Natural killer cell treated with Interleukin-12 subunit alpha and Interleukin-12 subunit beta and Interleukin-15 and Interleukin-18, amount 100 ng/mL, for 72 hours (primary cell): ENCODE measurements around the gene LRRK2. TPM values are rescaled to one million over a fixed set of nuclear protein-coding genes. Genes with fewer than 3 reads are reported as not detected.

Experiments
- ATAC-seq, 2 donors: fragments of 150-1000 bp; cut with Tn5 transposase in 1 of 2; sonication (Bioruptor Pico), chemical (Tn5 transposase) in 1 of 2; 2 replicates each; pipeline ENCODE4 v1.10.0; 2021
- DNase-seq: peaks from one replicate; pipeline ENCODE4 v3.0.0; 2022; ENCODE audit warnings: low spot score
- H3K27ac Mint-ChIP-seq, 2 donors: 1 replicate in 1 of 2; 2 replicates in 1 of 2; pipeline ENCODE4 v1.8.0; 2022; ENCODE audit warnings: mixed read lengths in 2 of 2, mild to moderate bottlenecking in 1 of 2, moderate library complexity in 1 of 2
- H3K27me3 Mint-ChIP-seq, 2 donors: 1 replicate in 1 of 2; 2 replicates in 1 of 2; pipeline ENCODE4 v1.8.0; 2022; ENCODE audit warnings: mixed read lengths in 2 of 2
- H3K36me3 Mint-ChIP-seq: one replicate; pipeline ENCODE4 v1.8.0; 2022; ENCODE audit warnings: mixed read lengths
- H3K4me1 Mint-ChIP-seq, 2 donors: 1 replicate in 1 of 2; 2 replicates in 1 of 2; pipeline ENCODE4 v1.8.0; 2022; ENCODE audit warnings: low read depth in 2 of 2, mixed read lengths in 2 of 2, mild to moderate bottlenecking in 1 of 2
- H3K4me3 Mint-ChIP-seq: one replicate; pipeline ENCODE4 v1.8.0; 2022; ENCODE audit warnings: mixed read lengths
- H3K9me3 Mint-ChIP-seq: 2 replicates; pipeline ENCODE4 v1.8.0; 2022; ENCODE audit warnings: mixed read lengths
- total RNA-seq, 2 donors: library from RNA; stranded (reverse); gene quantifications; one replicate each; pipeline ENCODE4 v1.2.3, GENCODE V29; 2022

LRRK2 gene
- total RNA-seq, 2 donors from 2014 or later = 0.29 to 0.47 TPM

GRCh38 chr12:40330180-40330579 lies 105.4 kb downstream of the LRRK2 start:
- Mint-ChIP-seq H3K9me3 (peaks cover 3% of the 10 kb centered on the region), H3K4me3 (no peak overlapping the region), H3K27me3 (no peaks in the 10 kb centered on the region), H3K4me1 (no peaks in the 10 kb centered on the region), H3K27ac (no peak overlapping the region), H3K36me3 (no peaks in the 10 kb centered on the region)
- ATAC-seq (no peak), DNase-seq (no peak)

- H3K27ac Mint-ChIP-seq = no peak overlapping the region
- no peaks in the 10 kb centered on the region for H3K27me3 Mint-ChIP-seq
- peaks cover 3% of the 10 kb centered on the region for H3K9me3 Mint-ChIP-seq
- H3K36me3 Mint-ChIP-seq = no peaks in the 10 kb centered on the region
- no peak for DNase-seq
- ATAC-seq = no peak
- H3K4me3 Mint-ChIP-seq = no peak overlapping the region
- H3K4me1 Mint-ChIP-seq = no peaks in the 10 kb centered on the region
Measured at GRCh38 chr12:40331886-40332285, 107.1 kb downstream of the LRRK2 start.

GRCh38 chr12:40335991-40336390 lies 111.2 kb downstream of the LRRK2 start:
- no peak overlapping the region for H3K4me3 Mint-ChIP-seq
- H3K27ac Mint-ChIP-seq = no peak overlapping the region
- no peak for ATAC-seq
- H3K27me3 Mint-ChIP-seq = no peaks in the 10 kb centered on the region
- DNase-seq = no peak
- H3K9me3 Mint-ChIP-seq = peaks cover 1% of the 10 kb centered on the region
- H3K4me1 Mint-ChIP-seq = no peaks in the 10 kb centered on the region
- H3K36me3 Mint-ChIP-seq = no peaks in the 10 kb centered on the region

- Mint-ChIP-seq H3K27me3 (no peaks in the 10 kb centered on the region), H3K9me3 (no peaks in the 10 kb centered on the region), H3K4me1 (no peaks in the 10 kb centered on the region), H3K36me3 (no peaks in the 10 kb centered on the region), H3K27ac (no peak overlapping the region), H3K4me3 (no peak overlapping the region)
- DNase-seq (no peak), ATAC-seq (no peak)
Measured at GRCh38 chr12:40336573-40337199, 111.9 kb downstream of the LRRK2 start.

GRCh38 chr12:40338071-40338470 lies 113.3 kb downstream of the LRRK2 start:
- no peaks in the 10 kb centered on the region for H3K9me3 Mint-ChIP-seq
- no peaks in the 10 kb centered on the region for H3K27me3 Mint-ChIP-seq
- H3K4me1 Mint-ChIP-seq = no peaks in the 10 kb centered on the region
- H3K36me3 Mint-ChIP-seq = no peaks in the 10 kb centered on the region
- ATAC-seq = no peak
- DNase-seq = no peak
- H3K4me3 Mint-ChIP-seq = no peak overlapping the region
- H3K27ac Mint-ChIP-seq = no peak overlapping the region

- no peaks in the 10 kb centered on the region for H3K27me3 Mint-ChIP-seq
- DNase-seq = no peak
Measured at GRCh38 chr12:40338621-40339020, 113.8 kb downstream of the LRRK2 start.

GRCh38 chr12:40342010-40342409 lies 117.2 kb downstream of the LRRK2 start:
- no peaks in the 10 kb centered on the region for H3K4me1 Mint-ChIP-seq

More at GRCh38 chr12:40338621-40339020, 113.8 kb downstream of the LRRK2 start:
- no peaks in the 10 kb centered on the region for H3K9me3 Mint-ChIP-seq
- H3K4me3 Mint-ChIP-seq = no peak overlapping the region
- ATAC-seq = no peak
- H3K27ac Mint-ChIP-seq = no peak overlapping the region
- H3K4me1 Mint-ChIP-seq = no peaks in the 10 kb centered on the region
- no peaks in the 10 kb centered on the region for H3K36me3 Mint-ChIP-seq

GRCh38 chr12:40343124-40343523 lies 118.3 kb downstream of the LRRK2 start:
- H3K27ac Mint-ChIP-seq = no peak overlapping the region
- no peak for ATAC-seq
- no peaks in the 10 kb centered on the region for H3K4me1 Mint-ChIP-seq
- H3K4me3 Mint-ChIP-seq = no peak overlapping the region
- H3K27me3 Mint-ChIP-seq = no peaks in the 10 kb centered on the region
- DNase-seq = no peak
- H3K36me3 Mint-ChIP-seq = no peaks in the 10 kb centered on the region
- no peaks in the 10 kb centered on the region for H3K9me3 Mint-ChIP-seq

More at GRCh38 chr12:40342010-40342409, 117.2 kb downstream of the LRRK2 start:
- no peak for ATAC-seq
- Mint-ChIP-seq H3K9me3 (no peaks in the 10 kb centered on the region), H3K27ac (no peak overlapping the region), H3K27me3 (no peaks in the 10 kb centered on the region), H3K4me3 (no peak overlapping the region), H3K36me3 (no peaks in the 10 kb centered on the region)
- DNase-seq = no peak

GRCh38 chr12:40344312-40344711 lies 119.5 kb downstream of the LRRK2 start:
- no peaks in the 10 kb centered on the region for H3K9me3 Mint-ChIP-seq
- DNase-seq = no peak
- no peaks in the 10 kb centered on the region for H3K36me3 Mint-ChIP-seq
- H3K4me1 Mint-ChIP-seq = no peaks in the 10 kb centered on the region
- no peak overlapping the region for H3K4me3 Mint-ChIP-seq
- no peaks in the 10 kb centered on the region for H3K27me3 Mint-ChIP-seq
- no peak for ATAC-seq
- H3K27ac Mint-ChIP-seq = no peak overlapping the region

- no peak overlapping the region for H3K27ac Mint-ChIP-seq
- H3K27me3 Mint-ChIP-seq = no peaks in the 10 kb centered on the region
- peaks cover 4% of the 10 kb centered on the region for H3K9me3 Mint-ChIP-seq
- DNase-seq (no peak), ATAC-seq (no peak)
- H3K36me3 Mint-ChIP-seq = no peaks in the 10 kb centered on the region
- H3K4me1 Mint-ChIP-seq = no peaks in the 10 kb centered on the region
- H3K4me3 Mint-ChIP-seq = no peak overlapping the region
Measured at GRCh38 chr12:40351976-40352375, 127.2 kb downstream of the LRRK2 start.

GRCh38 chr12:40375076-40375475 lies 150.3 kb downstream of the LRRK2 start:
- DNase-seq (no peak), ATAC-seq (no peak)
- no peaks in the 10 kb centered on the region for H3K27me3 Mint-ChIP-seq
- no peaks in the 10 kb centered on the region for H3K36me3 Mint-ChIP-seq
- H3K9me3 Mint-ChIP-seq = peaks cover 6% of the 10 kb centered on the region
- H3K4me1 Mint-ChIP-seq = no peaks in the 10 kb centered on the region
- H3K4me3 Mint-ChIP-seq = no peak overlapping the region
- no peak overlapping the region for H3K27ac Mint-ChIP-seq

GRCh38 chr12:40376533-40377267 lies 151.9 kb downstream of the LRRK2 start:
- H3K36me3 Mint-ChIP-seq = no peaks in the 10 kb centered on the region
- no peak for DNase-seq
- H3K27ac Mint-ChIP-seq = no peak overlapping the region
- H3K27me3 Mint-ChIP-seq = no peaks in the 10 kb centered on the region
- H3K9me3 Mint-ChIP-seq = peaks cover 6% of the 10 kb centered on the region
- no peak overlapping the region for H3K4me3 Mint-ChIP-seq
- H3K4me1 Mint-ChIP-seq = no peaks in the 10 kb centered on the region
- ATAC-seq = no peak

- Mint-ChIP-seq H3K9me3 (peaks cover 9% of the 10 kb centered on the region), H3K4me3 (no peak overlapping the region), H3K4me1 (no peaks in the 10 kb centered on the region), H3K27me3 (no peaks in the 10 kb centered on the region), H3K27ac (no peak overlapping the region), H3K36me3 (no peaks in the 10 kb centered on the region)
- DNase-seq (no peak), ATAC-seq (no peak)
Measured at GRCh38 chr12:40378691-40379090, 153.9 kb downstream of the LRRK2 start.

GRCh38 chr12:40382217-40382616 lies 157.4 kb downstream of the LRRK2 start:
- Mint-ChIP-seq H3K4me3 (no peak overlapping the region), H3K27ac (no peak overlapping the region), H3K27me3 (no peaks in the 10 kb centered on the region), H3K4me1 (no peaks in the 10 kb centered on the region), H3K36me3 (no peaks in the 10 kb centered on the region), H3K9me3 (peaks cover 19% of the 10 kb centered on the region)
- ATAC-seq (no peak), DNase-seq (no peak)
